ENCODE results near the gene CHRM5.
A peak's percentile ranks its signal among the peaks of the same experiment; 100 is the strongest.

The CHRM5 gene

GRCh38 chr15:34099914-34100313, 131.6 kb downstream of the CHRM5 start:
- no peaks in the 10 kb centered on the region for H4K20me1 ChIP-seq (ENCODE audit: insufficient read depth, low read length)

GRCh38 chr15:34101366-34102174, 133.3 kb downstream of the CHRM5 start, which contains the start of the genes EMC7 and PGBD4:
TSS of gene EMC7 (minus strand) at chr15:34101862. CDS start at chr15:34101839, 23 bp downstream.
TSS of gene PGBD4 (plus strand) at chr15:34102083. CDS start at chr15:34102532, 449 bp downstream.
- Histone ChIP-seq H3F3A (ENCODE audit: insufficient read depth, low read length) (0 out of 2 replicates have a peak, but pooled peaks cover 4% of the 10 kb centered on the region), H3K4me1 (ENCODE audit: low read length) (peaks cover 6% of the 10 kb centered on the region; the same call in 1 of the 2 replicates), H3K79me2 (ENCODE audit: low read length) (peaks cover 55% of the 10 kb centered on the region), H2AFZ (ENCODE audit: low read length) (peak within 1 kb of the TSS; percentile 97), H3K9me2 (replicated peaks; ENCODE audit: insufficient read depth, low read length) (no peaks in the 10 kb centered on the region), H3K9me3 (replicated peaks; ENCODE audit: insufficient read depth, low read length) (no peaks in the 10 kb centered on the region), H3K27ac (ENCODE audit: low read length) (peak within 1 kb of the TSS; percentile 68; the same call in 1 of the 2 replicates), H3K4me3 (ENCODE audit: low read length) (peak within 1 kb of the TSS; percentile 96), H3K9ac (ENCODE audit: low read length) (peak within 1 kb of the TSS; percentile 92), H3K4me2 (ENCODE audit: low read depth, low read length) (peak within 1 kb of the TSS; percentile 90), H3K36me3 (replicated peaks; ENCODE audit: insufficient read depth, low read length) (no peaks in the 10 kb centered on the region), H4K20me1 (ENCODE audit: insufficient read depth, low read length) (no peaks in the 10 kb centered on the region), H3K27me3 (replicated peaks; ENCODE audit: insufficient read depth, low read length) (no peaks in the 10 kb centered on the region)
- no peak for TF ChIP-seq EZH2 (optimal IDR thresholded peaks at IDR 0.05; ENCODE audit: low read depth, low read length)
- TF ChIP-seq CTCF (IDR thresholded peaks at IDR 0.05; ENCODE audit: low read length): no peak
- no peak for TF ChIP-seq EZH2phosphoT487 (IDR thresholded peaks at IDR 0.05; ENCODE audit: low read length)
- DNase-seq: peak; percentile 99

More at GRCh38 chr15:34099914-34100313, 131.6 kb downstream of the CHRM5 start:
- Histone ChIP-seq H3K27ac (ENCODE audit: low read length) (no peak overlapping the region), H3K9me2 (replicated peaks; ENCODE audit: insufficient read depth, low read length) (no peaks in the 10 kb centered on the region), H3K27me3 (replicated peaks; ENCODE audit: insufficient read depth, low read length) (no peaks in the 10 kb centered on the region), H3K4me1 (ENCODE audit: low read length) (peaks cover 6% of the 10 kb centered on the region; the same call in 1 of the 2 replicates), H3K4me3 (ENCODE audit: low read length) (no peak overlapping the region), H3F3A (ENCODE audit: insufficient read depth, low read length) (0 out of 2 replicates have a peak, but pooled peaks cover 4% of the 10 kb centered on the region), H3K36me3 (replicated peaks; ENCODE audit: insufficient read depth, low read length) (0 out of 2 replicates have a peak, but pooled peaks cover under 1% of the 10 kb centered on the region), H3K9ac (ENCODE audit: low read length) (no peak overlapping the region), H2AFZ (ENCODE audit: low read length) (no peak overlapping the region), H3K4me2 (ENCODE audit: low read depth, low read length) (peak overlapping the region; percentile 90; the same call in 1 of the 2 replicates), H3K79me2 (ENCODE audit: low read length) (peaks cover 69% of the 10 kb centered on the region), H3K9me3 (replicated peaks; ENCODE audit: insufficient read depth, low read length) (no peaks in the 10 kb centered on the region)
- TF ChIP-seq CTCF (IDR thresholded peaks at IDR 0.05; ENCODE audit: low read length): no peak
- no peak for TF ChIP-seq EZH2phosphoT487 (IDR thresholded peaks at IDR 0.05; ENCODE audit: low read length)
- no peak for TF ChIP-seq EZH2 (optimal IDR thresholded peaks at IDR 0.05; ENCODE audit: low read depth, low read length)
- no peak for DNase-seq

- peak overlapping the region; percentile 96 for H3K4me3 ChIP-seq (ENCODE audit: low read length)
- peak overlapping the region; percentile 62 for H3K4me2 ChIP-seq (ENCODE audit: low read depth, low read length)
- 0 out of 2 replicates have a peak, but pooled peaks cover 4% of the 10 kb centered on the region for H3F3A ChIP-seq (ENCODE audit: insufficient read depth, low read length)
- H3K27ac ChIP-seq (ENCODE audit: low read length): peak overlapping the region; percentile 68; the same call in 1 of the 2 replicates
- peaks cover 6% of the 10 kb centered on the region; the same call in 1 of the 2 replicates for H3K4me1 ChIP-seq (ENCODE audit: low read length)
- H4K20me1 ChIP-seq (ENCODE audit: insufficient read depth, low read length): no peaks in the 10 kb centered on the region
- H3K9me2 ChIP-seq (replicated peaks; ENCODE audit: insufficient read depth, low read length): no peaks in the 10 kb centered on the region
- H3K79me2 ChIP-seq (ENCODE audit: low read length): peaks cover 51% of the 10 kb centered on the region
- peak overlapping the region; percentile 69 for H3K9ac ChIP-seq (ENCODE audit: low read length)
- TF ChIP-seq EZH2phosphoT487 (IDR thresholded peaks at IDR 0.05; ENCODE audit: low read length): no peak
- no peak for TF ChIP-seq CTCF (IDR thresholded peaks at IDR 0.05; ENCODE audit: low read length)
- no peak for TF ChIP-seq EZH2 (optimal IDR thresholded peaks at IDR 0.05; ENCODE audit: low read depth, low read length)
- H3K36me3 ChIP-seq (replicated peaks; ENCODE audit: insufficient read depth, low read length): no peaks in the 10 kb centered on the region
- no peaks in the 10 kb centered on the region for H3K9me3 ChIP-seq (replicated peaks; ENCODE audit: insufficient read depth, low read length)
- peak overlapping the region; percentile 70 for H2AFZ ChIP-seq (ENCODE audit: low read length)
- no peaks in the 10 kb centered on the region for H3K27me3 ChIP-seq (replicated peaks; ENCODE audit: insufficient read depth, low read length)
- no peak for DNase-seq
Measured at GRCh38 chr15:34102175-34102925, 134.1 kb downstream of the CHRM5 start.

All from MM.1S (cell line).